H1 (cell line): ENCODE measurements around the gene SCAF1. TPM values are rescaled to one million over a fixed set of nuclear protein-coding genes. Genes with fewer than 3 reads are reported as not detected.
A peak's percentile ranks its signal among the peaks of the same experiment; 100 is the strongest.

ENCODE experiments used
- BCL11A ChIP-seq, 2 experiments: IDR thresholded peaks; one replicate each; pipeline ENCODE4 v1.6.1; 2011; ENCODE audit warnings: low read depth in 2 of 2, low read length in 2 of 2, mild to moderate bottlenecking in 2 of 2
- HDAC6 ChIP-seq: IDR thresholded peaks from one replicate; pipeline ENCODE4 v1.7.1; 2012; ENCODE audit warnings: low read depth, mild to moderate bottlenecking, inconsistent platforms, low read length, moderate library complexity
- SIN3A ChIP-seq, 2 experiments: IDR thresholded peaks in 1 of 2; conservative IDR thresholded peaks in 1 of 2; 2 replicates each; pipeline ENCODE4 v1.6.1; 2011 to 2012; ENCODE audit warnings: low read length in 2 of 2, improper control_type of control experiment in 1 of 2, low read depth in 1 of 2, mild to moderate bottlenecking in 1 of 2
- polyA plus RNA-seq, 7 experiments: library from polyadenylated mRNA; depleted of rRNA in 3 of 7; stranded (reverse) in 5 of 7; unstranded in 2 of 7; fragments of >200 nt in 5 of 7; fragments of 200-250 nt in 2 of 7; gene quantifications; 1 replicate in 5 of 7; 2 replicates in 1 of 7; 4 replicates in 1 of 7; pipeline versions ENCODE4 v1.2.1 to v1.2.3, GENCODE V29; 2011 to 2013; ENCODE audit warnings: missing spikeins in 2 of 7, mixed read lengths in 2 of 7
- total RNA-seq: library from RNA; stranded (reverse); fragmentation: NEBNext Ultra II Directional; extraction: Animal tissue kit (Norgen Biotek cat#: 25700); gene quantifications from 2 replicates; pipeline ENCODE4 v1.2.1, GENCODE V29; 2021
- TF ChIP-seq, protein P1 (sequence below): IDR thresholded peaks from 2 replicates; pipeline ENCODE4 v1.6.1; 2012; ENCODE audit warnings: low read length, inconsistent platforms

SCAF1 gene
- total and polyA plus RNA-seq, 2 of the 8 experiments (the other 6 are each of a cell fraction or from before 2014, with no cell fraction given) = 9.7 to 81.7 TPM

DNA sequence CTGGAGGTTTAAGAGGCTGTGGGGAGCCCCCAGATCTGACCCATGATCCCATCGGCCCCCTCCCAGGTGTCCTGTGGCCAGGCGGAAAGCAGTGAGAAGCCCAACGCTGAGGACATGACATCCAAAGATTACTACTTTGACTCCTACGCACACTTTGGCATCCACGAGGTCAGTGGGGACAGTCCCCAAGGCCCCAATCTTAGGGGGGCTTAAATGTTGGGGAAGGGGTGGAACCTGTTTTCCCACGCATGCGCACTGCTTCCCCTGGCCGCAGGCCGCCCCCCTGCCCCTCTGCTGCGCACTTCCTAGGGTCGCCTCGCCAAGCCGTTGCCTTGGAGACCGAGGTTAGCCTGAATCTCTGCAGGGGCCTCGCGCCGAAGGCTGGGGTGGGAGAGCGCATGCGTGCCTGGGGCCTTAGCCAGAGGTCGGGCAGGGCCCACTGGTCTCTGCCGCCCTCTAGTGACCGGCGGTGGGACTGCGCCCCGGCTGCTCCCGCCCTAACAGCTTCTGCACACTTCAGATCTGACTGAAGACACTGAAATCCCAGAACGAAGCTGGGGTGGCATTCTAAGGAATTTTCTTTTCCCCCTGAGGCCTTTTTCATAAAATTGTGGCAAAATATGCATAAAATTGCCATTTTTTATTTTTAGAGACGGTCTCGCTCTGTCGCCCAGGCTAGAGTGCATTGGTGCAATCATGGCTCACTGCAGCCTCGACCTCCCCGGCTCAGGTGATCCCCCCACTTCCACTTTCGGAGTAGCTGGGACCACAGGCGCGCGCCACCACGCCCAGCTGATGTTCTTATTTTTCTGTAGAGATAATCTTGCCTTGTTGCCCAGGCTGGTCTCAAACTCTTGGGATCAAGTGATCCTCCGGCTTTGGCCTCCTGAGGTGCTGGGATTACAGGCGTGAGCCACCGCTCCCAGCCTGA, 38.7 kb downstream of the SCAF1 start (continued):
- TF ChIP-seq BCL11A (IDR thresholded peaks at IDR 0.05; ENCODE audit: low read depth in 2 of 2, low read length in 2 of 2) (no peak), HDAC6 (no peak), SIN3A (conservative IDR thresholded peaks at IDR 0.05 in 1 of 2, IDR thresholded peaks at IDR 0.05 in 1 of 2; ENCODE audit: low read depth in 1 of 2, low read length in 2 of 2) (peak; percentile 47 to 88; a peak in 3 of 4 replicates)
- TF ChIP-seq, protein P1, sequence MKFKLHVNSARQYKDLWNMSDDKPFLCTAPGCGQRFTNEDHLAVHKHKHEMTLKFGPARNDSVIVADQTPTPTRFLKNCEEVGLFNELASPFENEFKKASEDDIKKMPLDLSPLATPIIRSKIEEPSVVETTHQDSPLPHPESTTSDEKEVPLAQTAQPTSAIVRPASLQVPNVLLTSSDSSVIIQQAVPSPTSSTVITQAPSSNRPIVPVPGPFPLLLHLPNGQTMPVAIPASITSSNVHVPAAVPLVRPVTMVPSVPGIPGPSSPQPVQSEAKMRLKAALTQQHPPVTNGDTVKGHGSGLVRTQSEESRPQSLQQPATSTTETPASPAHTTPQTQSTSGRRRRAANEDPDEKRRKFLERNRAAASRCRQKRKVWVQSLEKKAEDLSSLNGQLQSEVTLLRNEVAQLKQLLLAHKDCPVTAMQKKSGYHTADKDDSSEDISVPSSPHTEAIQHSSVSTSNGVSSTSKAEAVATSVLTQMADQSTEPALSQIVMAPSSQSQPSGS = no peak
